DMS53 (cell line): ENCODE measurements around the gene BSN.

ENCODE experiments used
- DNase-seq: peaks from one replicate; lab custom pipeline; 2025; lab: John Stamatoyannopoulos, UW

The BSN gene

GRCh38 chr3:49654955-49655556 lies 100.8 kb downstream of the BSN start:
- no peak for DNase-seq

GRCh38 chr3:49655731-49656285 lies 101.5 kb downstream of the BSN start:
- DNase-seq = no peak

- DNase-seq = no peak
These were observed 102.3 kb downstream of the BSN start for GRCh38 chr3:49656541-49657112.

- DNase-seq = no peak
These were observed 103.1 kb downstream of the BSN start for GRCh38 chr3:49657208-49657915.

GRCh38 chr3:49658711-49659110 lies 104.4 kb downstream of the BSN start:
- DNase-seq = no peak

- no peak for DNase-seq
These were observed 105.5 kb downstream of the BSN start for GRCh38 chr3:49659756-49660155.

- DNase-seq = no peak
These were observed 107.0 kb downstream of the BSN start for GRCh38 chr3:49661281-49661680.

GRCh38 chr3:49662021-49662420 lies 107.7 kb downstream of the BSN start:
- no peak for DNase-seq

- no peak for DNase-seq
These were observed 108.6 kb downstream of the BSN start for GRCh38 chr3:49662720-49663413.

- no peak for DNase-seq
These were observed 109.6 kb downstream of the BSN start for GRCh38 chr3:49663831-49664230.

GRCh38 chr3:49664300-49664699 lies 110.0 kb downstream of the BSN start:
- no peak for DNase-seq

- peak; percentile 11 for DNase-seq
These were observed 111.7 kb downstream of the BSN start for GRCh38 chr3:49665822-49666519.

GRCh38 chr3:49666592-49666991 lies 112.3 kb downstream of the BSN start:
- no peak for DNase-seq

GRCh38 chr3:49667701-49668413 lies 113.6 kb downstream of the BSN start:
- no peak for DNase-seq

- no peak for DNase-seq
These were observed 114.1 kb downstream of the BSN start for GRCh38 chr3:49668414-49668797.

- peak; percentile 41 for DNase-seq
These were observed 114.6 kb downstream of the BSN start for GRCh38 chr3:49668861-49669260.

GRCh38 chr3:49669352-49669751 lies 115.1 kb downstream of the BSN start:
- no peak for DNase-seq

GRCh38 chr3:49670940-49671290 lies 116.6 kb downstream of the BSN start:
- DNase-seq = no peak

- no peak for DNase-seq
These were observed 117.3 kb downstream of the BSN start for GRCh38 chr3:49671291-49672288.

GRCh38 chr3:49673121-49673714 lies 118.9 kb downstream of the BSN start:
- no peak for DNase-seq
